DOHH2 (cell line): Measurements from ENCODE around the gene RPA1.

Experiments used
- H3F3A ChIP-seq: fragments of 200-600 bp; sonication (generic), shearing (Covaris generic); 2 replicates; pipeline ENCODE4 v1.6.0; 2016; ENCODE audit warnings: antibody characterized with exemption, mild to moderate bottlenecking; ENCODE audit not compliant: control insufficient read depth, insufficient read depth
- H3K27ac ChIP-seq: fragments of 200-600 bp; sonication (generic); 2 replicates; pipeline ENCODE4 v1.5.1; 2014; ENCODE audit warnings: low read depth, mild to moderate bottlenecking, low read length, moderate library complexity
- H3K27me3 ChIP-seq: fragments of 200-600 bp; sonication (generic); 2 replicates; pipeline ENCODE4 v1.6.1; 2014; ENCODE audit warnings: mild to moderate bottlenecking, low read length, mixed read lengths; ENCODE audit not compliant: control insufficient read depth
- H3K36me3 ChIP-seq: fragments of 200-600 bp; sonication (generic); 2 replicates; pipeline ENCODE4 v1.6.1; 2014; ENCODE audit warnings: mild to moderate bottlenecking, low read length, moderate library complexity, mixed read lengths; ENCODE audit not compliant: control insufficient read depth
- H3K4me1 ChIP-seq: fragments of 200-600 bp; sonication (generic); 2 replicates; pipeline ENCODE4 v1.6.1; 2014; ENCODE audit warnings: mild to moderate bottlenecking, low read length, mixed read lengths; ENCODE audit not compliant: control insufficient read depth
- H3K4me2 ChIP-seq: fragments of 200-600 bp; sonication (generic); 2 replicates; pipeline ENCODE4 v1.6.0; 2014; ENCODE audit warnings: mild to moderate bottlenecking, low read length, moderate library complexity
- H3K4me3 ChIP-seq: fragments of 200-600 bp; sonication (generic); 2 replicates; pipeline ENCODE4 v1.5.1; 2014; ENCODE audit warnings: mild to moderate bottlenecking, low read length, mixed read lengths
- H3K79me2 ChIP-seq: fragments of 200-600 bp; sonication (generic); 2 replicates; pipeline ENCODE4 v1.6.1; 2014; ENCODE audit warnings: mild to moderate bottlenecking, low read length, mixed read lengths; ENCODE audit not compliant: control insufficient read depth
- H3K9me2 ChIP-seq: fragments of 200-600 bp; sonication (generic); replicated peaks from 2 replicates; pipeline ENCODE4 v1.6.1; 2014; ENCODE audit warnings: mild to moderate bottlenecking, low read length, mixed read lengths; ENCODE audit not compliant: control insufficient read depth
- H3K9me3 ChIP-seq: fragments of 200-600 bp; sonication (generic); 2 replicates; pipeline ENCODE4 v1.6.1; 2014; ENCODE audit warnings: antibody characterized with exemption, low read length, mixed read lengths; ENCODE audit not compliant: control insufficient read depth, insufficient read depth
- H4K20me1 ChIP-seq: fragments of 200-600 bp; sonication (generic); 2 replicates; pipeline ENCODE4 v1.6.0; 2014; ENCODE audit warnings: low read depth, mild to moderate bottlenecking, antibody characterized with exemption, low read length, moderate library complexity; ENCODE audit not compliant: control insufficient read depth, insufficient read depth
- EZH2phosphoT487 ChIP-seq: fragments of 200-600 bp; sonication (generic); IDR thresholded peaks from 2 replicates; pipeline ENCODE4 v1.6.1; 2017; ENCODE audit warnings: borderline replicate concordance, mild to moderate bottlenecking, antibody characterized with exemption, low read length, moderate library complexity, mixed read lengths
- TF ChIP-seq, protein P1 (sequence below): fragments of 200-600 bp; sonication (generic); IDR thresholded peaks from one replicate; pipeline ENCODE4 v1.5.1; 2014; ENCODE audit warnings: antibody characterized with exemption, mild to moderate bottlenecking, low read depth, low read length; ENCODE audit not compliant: poor library complexity, severe bottlenecking

The RPA1 gene

DNA sequence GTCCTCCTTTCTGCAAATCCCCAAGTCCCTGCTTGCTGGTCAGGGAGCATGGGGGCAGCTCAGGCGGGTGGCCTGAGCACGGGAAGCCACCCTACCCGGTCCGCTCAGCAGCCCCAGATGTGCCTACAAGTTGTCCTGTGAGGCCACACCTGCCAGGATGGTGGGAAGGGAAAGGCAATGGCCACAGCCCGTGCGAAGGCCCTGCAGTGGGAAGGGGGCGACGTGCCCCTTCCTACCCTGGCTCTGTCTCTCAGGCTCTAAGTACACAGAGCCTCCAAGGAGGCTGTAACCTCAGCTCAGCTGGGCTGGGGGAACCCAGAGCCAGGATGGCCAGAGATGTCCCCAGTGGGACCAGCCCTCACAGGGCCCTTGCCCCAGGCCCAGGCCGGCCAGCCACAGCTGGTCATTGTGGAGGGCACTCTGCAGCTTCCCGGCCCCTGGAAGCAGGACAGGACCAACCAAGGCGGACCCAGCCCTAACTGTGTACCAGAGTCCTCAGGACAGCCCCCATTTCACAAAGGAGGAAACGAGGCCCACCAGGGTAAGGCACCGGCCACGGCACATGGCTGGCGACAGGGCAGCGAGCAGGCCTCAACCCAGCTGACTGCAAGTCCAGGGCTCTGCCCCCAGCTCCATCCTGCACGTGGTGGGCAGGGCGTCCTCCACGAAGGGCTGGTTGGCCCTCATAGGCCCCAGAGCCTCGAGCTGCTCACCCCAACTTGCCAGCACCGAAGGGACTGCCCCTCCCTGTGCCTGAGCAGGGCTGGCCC is 113.0 kb downstream of the RPA1 start:
- Histone ChIP-seq H3K36me3 (no peaks in the 10 kb centered on the region), H4K20me1 (no peaks in the 10 kb centered on the region), H3K27me3 (no peaks in the 10 kb centered on the region; the same call in 1 of the 2 replicates), H3F3A (no peaks in the 10 kb centered on the region), H3K4me3 (no peak overlapping the region), H3K4me2 (no peak overlapping the region), H3K79me2 (no peaks in the 10 kb centered on the region), H3K9me2 (no peaks in the 10 kb centered on the region), H3K4me1 (no peaks in the 10 kb centered on the region), H3K9me3 (no peaks in the 10 kb centered on the region), H3K27ac (no peak overlapping the region)
- no peak for TF ChIP-seq EZH2phosphoT487
- TF ChIP-seq, protein P1, sequence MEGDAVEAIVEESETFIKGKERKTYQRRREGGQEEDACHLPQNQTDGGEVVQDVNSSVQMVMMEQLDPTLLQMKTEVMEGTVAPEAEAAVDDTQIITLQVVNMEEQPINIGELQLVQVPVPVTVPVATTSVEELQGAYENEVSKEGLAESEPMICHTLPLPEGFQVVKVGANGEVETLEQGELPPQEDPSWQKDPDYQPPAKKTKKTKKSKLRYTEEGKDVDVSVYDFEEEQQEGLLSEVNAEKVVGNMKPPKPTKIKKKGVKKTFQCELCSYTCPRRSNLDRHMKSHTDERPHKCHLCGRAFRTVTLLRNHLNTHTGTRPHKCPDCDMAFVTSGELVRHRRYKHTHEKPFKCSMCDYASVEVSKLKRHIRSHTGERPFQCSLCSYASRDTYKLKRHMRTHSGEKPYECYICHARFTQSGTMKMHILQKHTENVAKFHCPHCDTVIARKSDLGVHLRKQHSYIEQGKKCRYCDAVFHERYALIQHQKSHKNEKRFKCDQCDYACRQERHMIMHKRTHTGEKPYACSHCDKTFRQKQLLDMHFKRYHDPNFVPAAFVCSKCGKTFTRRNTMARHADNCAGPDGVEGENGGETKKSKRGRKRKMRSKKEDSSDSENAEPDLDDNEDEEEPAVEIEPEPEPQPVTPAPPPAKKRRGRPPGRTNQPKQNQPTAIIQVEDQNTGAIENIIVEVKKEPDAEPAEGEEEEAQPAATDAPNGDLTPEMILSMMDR, result no peak

DNA sequence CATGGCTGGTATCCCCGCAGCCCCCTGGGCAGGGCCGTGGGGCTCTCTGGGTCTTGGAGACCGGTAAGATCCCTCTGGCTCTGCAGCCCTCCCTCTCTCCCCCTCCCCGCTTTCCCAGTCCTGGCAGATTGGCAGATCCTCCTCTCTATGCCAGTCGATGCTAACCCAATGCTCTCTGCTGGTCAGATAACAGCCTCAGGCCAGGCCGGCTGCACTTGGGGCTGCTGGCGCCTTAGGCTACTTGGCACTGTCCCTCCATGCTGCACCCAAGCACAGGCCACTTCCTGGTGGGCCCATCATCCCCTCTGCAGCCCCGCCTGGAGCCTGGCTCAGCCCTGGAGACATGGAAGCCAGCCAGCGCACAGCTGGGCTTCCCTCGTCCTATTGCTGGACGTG is 113.6 kb downstream of the RPA1 start:
- Histone ChIP-seq H3K79me2 (no peaks in the 10 kb centered on the region), H3K4me3 (no peak overlapping the region), H3F3A (no peaks in the 10 kb centered on the region), H3K36me3 (no peaks in the 10 kb centered on the region), H4K20me1 (no peaks in the 10 kb centered on the region), H3K27me3 (no peaks in the 10 kb centered on the region; the same call in 1 of the 2 replicates), H3K4me2 (no peak overlapping the region), H3K9me3 (no peaks in the 10 kb centered on the region), H3K27ac (no peak overlapping the region), H3K4me1 (peaks cover 2% of the 10 kb centered on the region; the same call in 1 of the 2 replicates), H3K9me2 (no peaks in the 10 kb centered on the region)
- TF ChIP-seq, protein P1, result no peak
- no peak for TF ChIP-seq EZH2phosphoT487

DNA sequence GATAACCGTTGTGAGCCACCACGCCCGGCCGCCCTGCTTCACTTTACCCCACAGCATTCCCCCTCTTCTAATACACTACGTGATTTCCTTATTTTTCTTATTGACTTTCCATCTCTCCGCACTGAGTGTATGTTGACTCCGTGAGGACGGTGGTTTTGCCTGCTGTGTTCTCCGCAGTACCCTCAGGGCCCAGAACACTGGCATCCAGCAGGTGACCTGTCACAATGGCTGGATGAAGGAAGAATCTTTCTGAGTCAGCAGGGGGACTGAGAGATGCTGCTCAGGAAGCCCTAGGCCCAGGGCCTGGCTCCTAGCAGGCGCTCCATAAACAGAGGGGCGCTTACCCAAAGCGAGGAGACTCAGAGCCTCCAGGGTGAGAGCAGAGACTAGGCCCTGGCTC is 115.8 kb downstream of the RPA1 start:
- no peak for TF ChIP-seq EZH2phosphoT487
- TF ChIP-seq, protein P1, result no peak

More for the DNA sequence above, 115.8 kb downstream of the RPA1 start:
- no peaks in the 10 kb centered on the region; the same call in 1 of the 2 replicates for H3K27me3 ChIP-seq
- H3K4me2 ChIP-seq, result no peak overlapping the region
- no peak overlapping the region for H3K27ac ChIP-seq
- H3K36me3 ChIP-seq, result no peaks in the 10 kb centered on the region
- peaks cover 5% of the 10 kb centered on the region; the same call in 1 of the 2 replicates for H3K4me1 ChIP-seq
- H3K79me2 ChIP-seq, result no peaks in the 10 kb centered on the region
- no peaks in the 10 kb centered on the region for H3K9me2 ChIP-seq
- H4K20me1 ChIP-seq, result no peaks in the 10 kb centered on the region
- H3K9me3 ChIP-seq, result no peaks in the 10 kb centered on the region
- H3F3A ChIP-seq, result no peaks in the 10 kb centered on the region
- H3K4me3 ChIP-seq, result no peak overlapping the region
